ENCODE measurements around the gene CSNK2A1. TPM values are rescaled to one million over a fixed set of nuclear protein-coding genes. Genes with fewer than 3 reads are reported as not detected.

The CSNK2A1 gene
- total and polyA plus RNA-seq, 2 experiments from 2014 or later = 85.1 to 244 TPM

DNA sequence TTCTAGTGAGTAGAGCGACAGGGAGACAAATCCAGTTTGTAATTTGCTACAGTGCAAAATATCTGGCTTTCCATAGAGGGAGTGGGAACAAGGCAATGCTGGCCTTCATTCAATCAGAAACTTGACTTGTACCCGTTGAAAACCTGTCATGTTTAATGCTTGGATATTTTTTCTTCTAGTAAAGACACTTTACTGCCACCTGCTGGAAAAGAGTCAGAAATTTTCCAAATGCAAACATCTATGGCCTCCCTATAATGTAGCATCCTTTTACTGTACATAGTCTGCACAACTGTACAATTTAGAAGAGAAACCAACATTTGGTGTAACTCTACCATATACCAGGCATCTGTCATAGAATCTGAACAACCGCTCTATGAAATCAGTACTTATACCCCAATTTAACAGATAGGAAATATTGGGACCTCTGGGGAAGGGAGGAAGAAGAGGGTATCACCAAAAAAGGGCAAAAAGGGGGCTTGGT, 64.6 kb downstream of the CSNK2A1 start:
- peak; percentile 36; the same call in 2 of the 3 replicates for ATAC-seq
- no peak overlapping the region for H3K4me3 ChIP-seq
- no peak overlapping the region for H3K27ac ChIP-seq (ENCODE audit: low read depth)
- peaks cover 39% of the 10 kb centered on the region for H4K20me1 ChIP-seq (replicated peaks; ENCODE audit: insufficient read depth)
- H3K36me3 ChIP-seq (ENCODE audit: insufficient read depth) = peaks cover 36% of the 10 kb centered on the region
- Mint-ChIP-seq H3K36me3 (ENCODE audit: low read depth) (peaks cover 62% of the 10 kb centered on the region), H3K27me3 (ENCODE audit: insufficient read depth, low read depth, poor library complexity) (peaks cover 13% of the 10 kb centered on the region), H3K4me3 (no peak overlapping the region), H3K27ac (no peak overlapping the region), H3K9me3 (0 out of 3 replicates have a peak, but pooled peaks cover 3% of the 10 kb centered on the region), H3K4me1 (no peaks in the 10 kb centered on the region)
- DNase-seq (ENCODE audit: low spot score) = peak; percentile 83
- H3K4me1 ChIP-seq (ENCODE audit: insufficient read depth) = no peaks in the 10 kb centered on the region
- H3K27me3 ChIP-seq (ENCODE audit: insufficient read depth) = no peaks in the 10 kb centered on the region
- H3K79me2 ChIP-seq (replicated peaks; ENCODE audit: insufficient read depth) = no peaks in the 10 kb centered on the region
- no peak overlapping the region for H2AFZ ChIP-seq
- no peaks in the 10 kb centered on the region for H3K9me2 ChIP-seq (ENCODE audit: insufficient read depth)
- H3K4me2 ChIP-seq = no peak overlapping the region
- TF ChIP-seq, protein P1, sequence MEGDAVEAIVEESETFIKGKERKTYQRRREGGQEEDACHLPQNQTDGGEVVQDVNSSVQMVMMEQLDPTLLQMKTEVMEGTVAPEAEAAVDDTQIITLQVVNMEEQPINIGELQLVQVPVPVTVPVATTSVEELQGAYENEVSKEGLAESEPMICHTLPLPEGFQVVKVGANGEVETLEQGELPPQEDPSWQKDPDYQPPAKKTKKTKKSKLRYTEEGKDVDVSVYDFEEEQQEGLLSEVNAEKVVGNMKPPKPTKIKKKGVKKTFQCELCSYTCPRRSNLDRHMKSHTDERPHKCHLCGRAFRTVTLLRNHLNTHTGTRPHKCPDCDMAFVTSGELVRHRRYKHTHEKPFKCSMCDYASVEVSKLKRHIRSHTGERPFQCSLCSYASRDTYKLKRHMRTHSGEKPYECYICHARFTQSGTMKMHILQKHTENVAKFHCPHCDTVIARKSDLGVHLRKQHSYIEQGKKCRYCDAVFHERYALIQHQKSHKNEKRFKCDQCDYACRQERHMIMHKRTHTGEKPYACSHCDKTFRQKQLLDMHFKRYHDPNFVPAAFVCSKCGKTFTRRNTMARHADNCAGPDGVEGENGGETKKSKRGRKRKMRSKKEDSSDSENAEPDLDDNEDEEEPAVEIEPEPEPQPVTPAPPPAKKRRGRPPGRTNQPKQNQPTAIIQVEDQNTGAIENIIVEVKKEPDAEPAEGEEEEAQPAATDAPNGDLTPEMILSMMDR (conservative IDR thresholded peaks at IDR 0.05; ENCODE audit: low read depth in 2 of 2) = peak; percentile 50 to 79
- TF ChIP-seq POLR2AphosphoS5 (IDR thresholded peaks at IDR 0.05; ENCODE audit: low read depth) (no peak), CREB1 (CRISPR knock-in tag; IDR thresholded peaks at IDR 0.05; ENCODE audit: low read depth) (no peak)
- TF ChIP-seq, protein P2, sequence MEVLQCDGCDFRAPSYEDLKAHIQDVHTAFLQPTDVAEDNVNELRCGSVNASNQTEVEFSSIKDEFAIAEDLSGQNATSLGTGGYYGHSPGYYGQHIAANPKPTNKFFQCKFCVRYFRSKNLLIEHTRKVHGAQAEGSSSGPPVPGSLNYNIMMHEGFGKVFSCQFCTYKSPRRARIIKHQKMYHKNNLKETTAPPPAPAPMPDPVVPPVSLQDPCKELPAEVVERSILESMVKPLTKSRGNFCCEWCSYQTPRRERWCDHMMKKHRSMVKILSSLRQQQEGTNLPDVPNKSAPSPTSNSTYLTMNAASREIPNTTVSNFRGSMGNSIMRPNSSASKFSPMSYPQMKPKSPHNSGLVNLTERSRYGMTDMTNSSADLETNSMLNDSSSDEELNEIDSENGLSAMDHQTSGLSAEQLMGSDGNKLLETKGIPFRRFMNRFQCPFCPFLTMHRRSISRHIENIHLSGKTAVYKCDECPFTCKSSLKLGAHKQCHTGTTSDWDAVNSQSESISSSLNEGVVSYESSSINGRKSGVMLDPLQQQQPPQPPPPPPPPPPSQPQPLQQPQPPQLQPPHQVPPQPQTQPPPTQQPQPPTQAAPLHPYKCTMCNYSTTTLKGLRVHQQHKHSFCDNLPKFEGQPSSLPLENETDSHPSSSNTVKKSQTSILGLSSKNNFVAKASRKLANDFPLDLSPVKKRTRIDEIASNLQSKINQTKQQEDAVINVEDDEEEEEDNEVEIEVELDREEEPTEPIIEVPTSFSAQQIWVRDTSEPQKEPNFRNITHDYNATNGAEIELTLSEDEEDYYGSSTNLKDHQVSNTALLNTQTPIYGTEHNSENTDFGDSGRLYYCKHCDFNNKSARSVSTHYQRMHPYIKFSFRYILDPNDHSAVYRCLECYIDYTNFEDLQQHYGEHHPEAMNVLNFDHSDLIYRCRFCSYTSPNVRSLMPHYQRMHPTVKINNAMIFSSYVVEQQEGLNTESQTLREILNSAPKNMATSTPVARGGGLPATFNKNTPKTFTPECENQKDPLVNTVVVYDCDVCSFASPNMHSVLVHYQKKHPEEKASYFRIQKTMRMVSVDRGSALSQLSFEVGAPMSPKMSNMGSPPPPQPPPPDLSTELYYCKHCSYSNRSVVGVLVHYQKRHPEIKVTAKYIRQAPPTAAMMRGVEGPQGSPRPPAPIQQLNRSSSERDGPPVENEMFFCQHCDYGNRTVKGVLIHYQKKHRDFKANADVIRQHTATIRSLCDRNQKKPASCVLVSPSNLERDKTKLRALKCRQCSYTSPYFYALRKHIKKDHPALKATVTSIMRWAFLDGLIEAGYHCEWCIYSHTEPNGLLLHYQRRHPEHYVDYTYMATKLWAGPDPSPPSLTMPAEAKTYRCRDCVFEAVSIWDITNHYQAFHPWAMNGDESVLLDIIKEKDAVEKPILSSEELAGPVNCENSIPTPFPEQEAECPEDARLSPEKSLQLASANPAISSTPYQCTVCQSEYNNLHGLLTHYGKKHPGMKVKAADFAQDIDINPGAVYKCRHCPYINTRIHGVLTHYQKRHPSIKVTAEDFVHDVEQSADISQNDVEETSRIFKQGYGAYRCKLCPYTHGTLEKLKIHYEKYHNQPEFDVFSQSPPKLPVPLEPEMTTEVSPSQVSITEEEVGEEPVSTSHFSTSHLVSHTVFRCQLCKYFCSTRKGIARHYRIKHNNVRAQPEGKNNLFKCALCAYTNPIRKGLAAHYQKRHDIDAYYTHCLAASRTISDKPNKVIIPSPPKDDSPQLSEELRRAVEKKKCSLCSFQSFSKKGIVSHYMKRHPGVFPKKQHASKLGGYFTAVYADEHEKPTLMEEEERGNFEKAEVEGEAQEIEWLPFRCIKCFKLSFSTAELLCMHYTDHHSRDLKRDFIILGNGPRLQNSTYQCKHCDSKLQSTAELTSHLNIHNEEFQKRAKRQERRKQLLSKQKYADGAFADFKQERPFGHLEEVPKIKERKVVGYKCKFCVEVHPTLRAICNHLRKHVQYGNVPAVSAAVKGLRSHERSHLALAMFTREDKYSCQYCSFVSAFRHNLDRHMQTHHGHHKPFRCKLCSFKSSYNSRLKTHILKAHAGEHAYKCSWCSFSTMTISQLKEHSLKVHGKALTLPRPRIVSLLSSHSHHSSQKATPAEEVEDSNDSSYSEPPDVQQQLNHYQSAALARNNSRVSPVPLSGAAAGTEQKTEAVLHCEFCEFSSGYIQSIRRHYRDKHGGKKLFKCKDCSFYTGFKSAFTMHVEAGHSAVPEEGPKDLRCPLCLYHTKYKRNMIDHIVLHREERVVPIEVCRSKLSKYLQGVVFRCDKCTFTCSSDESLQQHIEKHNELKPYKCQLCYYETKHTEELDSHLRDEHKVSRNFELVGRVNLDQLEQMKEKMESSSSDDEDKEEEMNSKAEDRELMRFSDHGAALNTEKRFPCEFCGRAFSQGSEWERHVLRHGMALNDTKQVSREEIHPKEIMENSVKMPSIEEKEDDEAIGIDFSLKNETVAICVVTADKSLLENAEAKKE (CRISPR knock-in tag; IDR thresholded peaks at IDR 0.05) = no peak
- H3F3A ChIP-seq (replicated peaks; ENCODE audit: low read depth) = peaks cover 13% of the 10 kb centered on the region; the same call in 1 of the 2 replicates
